A549 treated with GW870086 at 1 μM for 4 hours (cell line): ENCODE results near the gene ARSK. TPM values are rescaled to one million over a fixed set of nuclear protein-coding genes. Genes with fewer than 3 reads are reported as not detected.

Experiments
- total RNA-seq: library from RNA; stranded (reverse); fragments of 200-300 nt; extraction: Qiagen RNA extraction; gene quantifications from 5 replicates; pipeline ENCODE4 v1.2.3, GENCODE V29; 2022; ENCODE audit warnings: low read depth

Gene ARSK
- 6.1 to 7.4 TPM (median 7.1 TPM) in 5 replicates for total RNA-seq

GRCh38 chr5:95554647-95555548 is at the start of gene ARSK, which contains the start of gene SKIC3:
Gene ARSK, plus strand, starts transcription at chr5:95555101. Its CDS starts 178 bp downstream, at chr5:95555279.
Gene SKIC3, minus strand, starts transcription at chr5:95554977. Its CDS starts 7,827 bp downstream, at chr5:95547150.

DNA sequence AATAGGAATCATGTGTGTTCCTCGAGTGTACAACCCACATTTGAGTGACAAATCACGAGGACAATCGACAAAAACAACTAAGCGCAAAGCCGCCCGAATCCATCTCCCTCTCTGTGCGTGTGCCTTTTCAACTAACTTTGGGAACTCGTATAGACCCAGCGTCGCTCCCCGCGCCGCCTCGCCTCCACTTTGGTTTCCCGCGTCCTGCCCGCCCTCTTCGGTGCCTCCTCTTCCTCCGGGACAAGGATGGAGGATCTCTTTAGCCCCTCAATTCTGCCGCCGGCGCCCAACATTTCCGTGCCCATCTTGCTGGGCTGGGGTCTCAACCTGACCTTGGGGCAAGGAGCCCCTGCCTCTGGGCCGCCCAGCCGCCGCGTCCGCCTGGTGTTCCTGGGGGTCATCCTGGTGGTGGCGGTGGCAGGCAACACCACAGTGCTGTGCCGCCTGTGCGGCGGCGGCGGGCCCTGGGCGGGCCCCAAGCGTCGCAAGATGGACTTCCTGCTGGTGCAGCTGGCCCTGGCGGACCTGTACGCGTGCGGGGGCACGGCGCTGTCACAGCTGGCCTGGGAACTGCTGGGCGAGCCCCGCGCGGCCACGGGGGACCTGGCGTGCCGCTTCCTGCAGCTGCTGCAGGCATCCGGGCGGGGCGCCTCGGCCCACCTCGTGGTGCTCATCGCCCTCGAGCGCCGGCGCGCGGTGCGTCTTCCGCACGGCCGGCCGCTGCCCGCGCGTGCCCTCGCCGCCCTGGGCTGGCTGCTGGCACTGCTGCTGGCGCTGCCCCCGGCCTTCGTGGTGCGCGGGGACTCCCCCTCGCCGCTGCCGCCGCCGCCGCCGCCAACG is 65.3 kb downstream of the ARSK start, which contains the start of gene GPR150:
Gene GPR150, plus strand, starts transcription at position 58 of the 840 bp plus-strand sequence. Its CDS starts 189 bp downstream, at position 247.

DNA sequence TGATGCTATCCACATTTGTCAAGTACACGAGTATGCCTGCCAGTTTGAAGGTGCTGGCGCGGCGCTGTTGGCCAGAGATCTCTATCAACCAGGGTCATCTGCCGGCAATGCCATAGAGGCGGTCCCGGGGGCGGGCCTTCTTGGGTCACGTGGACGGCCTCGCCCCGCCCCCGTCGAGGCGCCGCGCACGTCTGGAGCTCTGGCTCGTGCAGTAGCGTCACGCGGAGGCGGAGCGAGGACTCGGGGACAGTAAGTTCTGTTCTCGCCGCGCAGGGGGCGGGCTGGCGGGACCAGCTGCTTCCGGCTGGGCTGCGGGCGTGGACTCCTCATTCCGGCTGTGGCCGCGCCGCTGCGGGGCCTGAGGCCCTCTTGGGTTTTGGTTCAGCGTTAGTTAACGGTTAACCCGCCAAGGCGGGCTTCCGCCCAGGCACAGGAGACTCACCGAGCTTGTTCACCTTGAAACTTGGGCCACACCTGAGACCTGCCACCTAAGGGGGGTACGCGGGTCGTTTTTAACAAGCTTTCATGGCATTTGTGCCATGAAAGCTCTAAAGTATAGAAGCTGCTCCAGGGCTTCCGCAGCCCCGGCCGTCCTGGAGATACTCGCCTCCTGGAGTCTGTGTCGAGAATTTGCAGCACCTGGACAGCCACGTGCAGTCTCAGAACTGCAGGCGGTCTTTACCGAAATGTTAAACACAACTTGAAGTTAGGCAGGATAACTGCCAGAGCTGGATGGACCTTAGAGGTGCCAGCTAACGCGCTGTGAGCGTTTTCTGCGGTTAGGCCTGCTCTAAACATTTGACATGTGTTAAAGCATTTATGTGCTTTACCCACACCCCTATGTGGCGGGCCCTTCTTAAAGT is 91.9 kb downstream of the ARSK start, which contains the start of gene RFESD:
Gene RFESD, plus strand, starts transcription at position 209 of the 863 bp plus-strand sequence. CDS start 5,495 bp downstream, outside the sequence.

Other genes starting within 250 kb of the ARSK start
- gene FAM81B, start 163.7 kb upstream of the ARSK start, total RNA-seq = not detected in 5 replicates
- 16.0 to 25.7 TPM (median 23.4 TPM) in 5 replicates for gene SKIC3, start 124 bp upstream of the ARSK start, total RNA-seq
- gene GPR150, start 65.0 kb downstream of the ARSK start, total RNA-seq = 0.08 to 0.27 TPM (median 0.21 TPM) in 3 of 5 replicates, not detected in the others
- gene RFESD, start 91.7 kb downstream of the ARSK start, total RNA-seq = 3.1 to 4.8 TPM (median 4.1 TPM) in 5 replicates
- gene SPATA9, start 127.9 kb downstream of the ARSK start, total RNA-seq = not detected in 5 replicates
- gene RHOBTB3, start 176.2 kb downstream of the ARSK start, total RNA-seq = 6.8 to 9.2 TPM (median 9.0 TPM) in 5 replicates